WTC11 (cell line): ENCODE data around the gene GRM7.

Experiments
- ATF1 ChIP-seq: sonication (generic); formaldehyde crosslinking; IDR thresholded peaks from 2 replicates; pipeline ENCODE4 v1.8.1; 2023; ENCODE audit warnings: mild to moderate bottlenecking, moderate library complexity, missing genetic modification reagents
- ATF3 ChIP-seq: sonication (generic); formaldehyde crosslinking; conservative IDR thresholded peaks from 2 replicates; pipeline ENCODE4 v1.8.1; 2022; ENCODE audit warnings: mild to moderate bottlenecking, missing genetic modification reagents
- CREB1 ChIP-seq: sonication (generic); formaldehyde crosslinking; IDR thresholded peaks from 2 replicates; pipeline ENCODE4 v1.8.0; 2023; ENCODE audit warnings: mild to moderate bottlenecking, missing genetic modification reagents
- CREM ChIP-seq: sonication (generic); formaldehyde crosslinking; IDR thresholded peaks from 2 replicates; pipeline ENCODE4 v1.8.1; 2022; ENCODE audit warnings: mild to moderate bottlenecking, missing genetic modification reagents, moderate library complexity
- CTCF ChIP-seq: fragments of 200-600 bp; IDR thresholded peaks from 2 replicates; pipeline ENCODE4 v1.8.0; 2022; ENCODE audit warnings: antibody characterized with exemption
- E2F1 ChIP-seq: sonication (generic); formaldehyde crosslinking; IDR thresholded peaks from 2 replicates; pipeline ENCODE4 v1.8.0; 2022; ENCODE audit warnings: mild to moderate bottlenecking, missing genetic modification reagents
- ERG ChIP-seq: fragments of 250-450 bp; sonication (Bioruptor Pico); IDR thresholded peaks from 2 replicates; pipeline ENCODE4 v1.8.0; 2021; ENCODE audit warnings: mild to moderate bottlenecking
- NFYB ChIP-seq: sonication (generic); formaldehyde crosslinking; conservative IDR thresholded peaks from 2 replicates; pipeline ENCODE4 v1.8.0; 2022; ENCODE audit warnings: low read depth, missing genetic modification reagents
- PREB ChIP-seq: sonication (generic); formaldehyde crosslinking; IDR thresholded peaks from 2 replicates; pipeline ENCODE4 v1.8.1; 2022; ENCODE audit warnings: mild to moderate bottlenecking, missing genetic modification reagents, moderate library complexity, borderline replicate concordance
- RELA ChIP-seq: sonication (generic); formaldehyde crosslinking; IDR thresholded peaks from 2 replicates; pipeline ENCODE4 v1.8.1; 2022; ENCODE audit warnings: missing genetic modification reagents, mild to moderate bottlenecking, borderline replicate concordance
- ZNF263 ChIP-seq: sonication (generic); formaldehyde crosslinking; IDR thresholded peaks from 2 replicates; pipeline ENCODE4 v1.8.1; 2022; ENCODE audit warnings: low read depth, mild to moderate bottlenecking, moderate library complexity, missing genetic modification reagents
- ZNF396 ChIP-seq: fragments of 250-450 bp; sonication (Bioruptor Pico); IDR thresholded peaks from 2 replicates; pipeline ENCODE4 v1.8.0; 2021; ENCODE audit warnings: mild to moderate bottlenecking, moderate library complexity, borderline replicate concordance
- ZNF416 ChIP-seq: fragments of 250-450 bp; sonication (Bioruptor Pico); IDR thresholded peaks from 2 replicates; pipeline ENCODE4 v1.9.0; 2021; ENCODE audit warnings: mild to moderate bottlenecking, inconsistent platforms
- TF ChIP-seq, protein P1 (sequence below): sonication (generic); formaldehyde crosslinking; IDR thresholded peaks from 2 replicates; pipeline ENCODE4 v1.8.1; 2023; ENCODE audit warnings: mild to moderate bottlenecking, missing genetic modification reagents

- no peak for TF ChIP-seq ERG (CRISPR knock-in tag)
- no peak for TF ChIP-seq CTCF
- TF ChIP-seq ATF3 (CRISPR knock-in tag) = no peak
- no peak for TF ChIP-seq CREM (CRISPR knock-in tag)
- TF ChIP-seq CREB1 (CRISPR knock-in tag) = no peak
- no peak for TF ChIP-seq ATF1 (CRISPR knock-in tag)
- no peak for TF ChIP-seq E2F1 (CRISPR knock-in tag)
- TF ChIP-seq PREB (CRISPR knock-in tag) = no peak
- no peak for TF ChIP-seq ZNF263 (CRISPR knock-in tag)
- TF ChIP-seq, protein P1, sequence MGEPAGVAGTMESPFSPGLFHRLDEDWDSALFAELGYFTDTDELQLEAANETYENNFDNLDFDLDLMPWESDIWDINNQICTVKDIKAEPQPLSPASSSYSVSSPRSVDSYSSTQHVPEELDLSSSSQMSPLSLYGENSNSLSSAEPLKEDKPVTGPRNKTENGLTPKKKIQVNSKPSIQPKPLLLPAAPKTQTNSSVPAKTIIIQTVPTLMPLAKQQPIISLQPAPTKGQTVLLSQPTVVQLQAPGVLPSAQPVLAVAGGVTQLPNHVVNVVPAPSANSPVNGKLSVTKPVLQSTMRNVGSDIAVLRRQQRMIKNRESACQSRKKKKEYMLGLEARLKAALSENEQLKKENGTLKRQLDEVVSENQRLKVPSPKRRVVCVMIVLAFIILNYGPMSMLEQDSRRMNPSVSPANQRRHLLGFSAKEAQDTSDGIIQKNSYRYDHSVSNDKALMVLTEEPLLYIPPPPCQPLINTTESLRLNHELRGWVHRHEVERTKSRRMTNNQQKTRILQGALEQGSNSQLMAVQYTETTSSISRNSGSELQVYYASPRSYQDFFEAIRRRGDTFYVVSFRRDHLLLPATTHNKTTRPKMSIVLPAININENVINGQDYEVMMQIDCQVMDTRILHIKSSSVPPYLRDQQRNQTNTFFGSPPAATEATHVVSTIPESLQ (CRISPR knock-in tag) = no peak
- TF ChIP-seq ZNF396 (CRISPR knock-in tag) = no peak
- TF ChIP-seq ZNF416 = no peak
- TF ChIP-seq RELA (CRISPR knock-in tag) = no peak
- TF ChIP-seq NFYB = no peak
Observed at GRCh38 chr3:6854184-6854583, 6.7 kb upstream of the GRM7 start.
